ENCODE data around the gene PSAPL1. TPM values are rescaled to one million over a fixed set of nuclear protein-coding genes. Genes with fewer than 3 reads are reported as not detected.

PSAPL1 gene
- total and polyA plus RNA-seq, 9 of the 15 experiments (the other 6 are each of a cell fraction or from before 2014, with no cell fraction given), result not detected

DNA sequence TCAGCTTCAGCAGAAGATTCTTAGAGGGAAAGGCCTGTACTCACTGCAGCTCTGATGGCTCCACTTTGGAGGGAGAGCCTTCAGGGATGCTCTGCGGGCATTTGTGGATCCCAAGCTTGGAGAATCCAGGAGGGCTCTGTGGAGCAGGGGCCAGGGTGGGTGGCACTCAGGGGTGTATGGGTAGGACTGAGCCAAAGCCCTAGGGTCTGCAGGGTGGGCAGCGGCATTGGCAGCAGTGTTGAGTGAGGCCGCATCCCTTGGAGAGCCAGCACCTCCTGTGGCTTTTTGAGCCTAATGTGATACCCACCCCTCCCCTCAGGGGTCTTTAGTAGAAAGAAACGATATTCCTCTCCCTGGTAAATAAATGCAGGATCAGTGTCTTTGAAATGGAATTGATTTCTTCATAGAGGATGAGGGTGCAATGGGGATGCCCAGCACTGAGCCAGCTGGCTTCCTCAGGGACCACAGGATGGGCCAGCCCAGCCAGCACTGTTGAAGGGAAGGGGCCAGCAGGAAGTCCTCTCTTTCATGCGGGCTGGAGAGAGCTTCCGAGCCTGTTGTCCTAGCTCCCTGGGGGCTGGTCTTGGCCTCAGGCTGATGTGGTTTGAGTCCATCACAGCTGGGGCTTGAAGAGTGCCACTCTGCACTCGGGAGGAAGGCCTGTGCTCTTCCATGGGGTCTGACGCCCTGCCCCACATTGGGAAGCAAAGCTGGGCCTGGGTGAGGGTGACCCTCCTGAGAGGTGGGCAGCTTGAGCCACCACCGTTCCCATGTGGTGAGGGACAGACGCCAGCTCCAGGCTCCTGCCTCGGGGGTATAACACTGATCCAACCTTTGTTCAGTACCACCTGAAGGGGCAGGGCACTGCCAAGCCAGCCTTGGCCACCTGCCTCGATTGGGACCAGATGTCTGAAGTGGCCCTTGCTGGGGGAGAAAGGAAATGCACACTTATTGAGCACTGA is 49.5 kb downstream of the PSAPL1 start:
- no peaks in the 10 kb centered on the region for H3K79me2 ChIP-seq (ENCODE audit: control insufficient read depth, insufficient read depth, low read length)
- ChIA-PET POLR2A (interaction anchor here (0.8 kb wide), 1 partner anchor 72 kb away, joined by 3 read pairs; no protein-coding TSS in a partner anchor), CTCF (ENCODE audit: low intra/inter-chr PET ratio) (no interaction called here)
- no peaks in the 10 kb centered on the region for H3K9me1 ChIP-seq (ENCODE audit: control insufficient read depth, insufficient read depth, low read length)
- no peak overlapping the region for H3K4me3 ChIP-seq
- ATAC-seq (no peak), FAIRE-seq (no peak), DNase-seq (ENCODE audit: extremely low read depth in 1 of 4, low spot score in 3 of 4) (no peak)
- no TSS peak for BruUV-seq (replicated peaks)
- WGBS (ENCODE audit: insufficient coverage, low coverage, missing lambda C conversion rate), result 3% methylated on average over 12 of the region's 12 CpGs
- H3K9ac ChIP-seq (ENCODE audit: insufficient read depth in 1 of 2, low read depth in 2 of 2, low read length in 2 of 2), result no peak overlapping the region
- peaks cover 0 to 4% of the 10 kb centered on the region in 2 experiments; a peak in 1 of 5 replicates for H3K27me3 ChIP-seq (ENCODE audit: control insufficient read depth in 2 of 2, insufficient read depth in 2 of 2, low read length in 2 of 2)
- in situ Hi-C loops (cut with MboI) (no loop called here), intact Hi-C loops (cut with micrococcal nuclease) (no loop called here)
- H3K9me3 ChIP-seq (replicated peaks; ENCODE audit: control insufficient read depth, insufficient read depth, low read depth, low read length), result 0 out of 2 replicates have a peak, but pooled peaks cover 2% of the 10 kb centered on the region
- no peaks in the 10 kb centered on the region for H3K36me3 ChIP-seq (ENCODE audit: control insufficient read depth, insufficient read depth, low read length)
- no peak overlapping the region for H3K27ac ChIP-seq (ENCODE audit: extremely low read depth, low read depth, low read length)
- TF ChIP-seq POLR2H (tag; IDR thresholded peaks at IDR 0.05; ENCODE audit: low read depth), result no peak
- TF ChIP-seq NEUROD1 (IDR thresholded peaks at IDR 0.05; ENCODE audit: borderline replicate concordance, low read depth, low read length, partially characterized antibody), result no peak
- no peak for TF ChIP-seq KLF6 (CRISPR knock-in tag; IDR thresholded peaks at IDR 0.05; ENCODE audit: borderline replicate concordance)
- TF ChIP-seq, protein P1, sequence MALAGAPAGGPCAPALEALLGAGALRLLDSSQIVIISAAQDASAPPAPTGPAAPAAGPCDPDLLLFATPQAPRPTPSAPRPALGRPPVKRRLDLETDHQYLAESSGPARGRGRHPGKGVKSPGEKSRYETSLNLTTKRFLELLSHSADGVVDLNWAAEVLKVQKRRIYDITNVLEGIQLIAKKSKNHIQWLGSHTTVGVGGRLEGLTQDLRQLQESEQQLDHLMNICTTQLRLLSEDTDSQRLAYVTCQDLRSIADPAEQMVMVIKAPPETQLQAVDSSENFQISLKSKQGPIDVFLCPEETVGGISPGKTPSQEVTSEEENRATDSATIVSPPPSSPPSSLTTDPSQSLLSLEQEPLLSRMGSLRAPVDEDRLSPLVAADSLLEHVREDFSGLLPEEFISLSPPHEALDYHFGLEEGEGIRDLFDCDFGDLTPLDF (CRISPR knock-in tag; IDR thresholded peaks at IDR 0.05), result no peak
- TF ChIP-seq ZZZ3 (IDR thresholded peaks at IDR 0.05), result no peak
- TF ChIP-seq ZNF586 (CRISPR knock-in tag; conservative IDR thresholded peaks at IDR 0.05), result no peak
- TF ChIP-seq, protein P2, sequence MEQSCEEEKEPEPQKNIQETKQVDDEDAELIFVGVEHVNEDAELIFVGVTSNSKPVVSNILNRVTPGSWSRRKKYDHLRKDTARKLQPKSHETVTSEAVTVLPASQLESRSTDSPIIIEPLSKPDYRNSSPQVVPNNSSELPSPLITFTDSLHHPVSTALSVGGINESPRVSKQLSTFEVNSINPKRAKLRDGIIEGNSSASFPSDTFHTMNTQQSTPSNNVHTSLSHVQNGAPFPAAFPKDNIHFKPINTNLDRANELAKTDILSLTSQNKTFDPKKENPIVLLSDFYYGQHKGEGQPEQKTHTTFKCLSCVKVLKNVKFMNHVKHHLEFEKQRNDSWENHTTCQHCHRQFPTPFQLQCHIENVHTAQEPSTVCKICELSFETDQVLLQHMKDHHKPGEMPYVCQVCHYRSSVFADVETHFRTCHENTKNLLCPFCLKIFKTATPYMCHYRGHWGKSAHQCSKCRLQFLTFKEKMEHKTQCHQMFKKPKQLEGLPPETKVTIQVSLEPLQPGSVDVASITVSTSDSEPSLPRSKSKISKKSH (CRISPR knock-in tag; IDR thresholded peaks at IDR 0.05), result no peak
- no peak for TF ChIP-seq BACH1 (tag; IDR thresholded peaks at IDR 0.05)
- TF ChIP-seq, protein P3, sequence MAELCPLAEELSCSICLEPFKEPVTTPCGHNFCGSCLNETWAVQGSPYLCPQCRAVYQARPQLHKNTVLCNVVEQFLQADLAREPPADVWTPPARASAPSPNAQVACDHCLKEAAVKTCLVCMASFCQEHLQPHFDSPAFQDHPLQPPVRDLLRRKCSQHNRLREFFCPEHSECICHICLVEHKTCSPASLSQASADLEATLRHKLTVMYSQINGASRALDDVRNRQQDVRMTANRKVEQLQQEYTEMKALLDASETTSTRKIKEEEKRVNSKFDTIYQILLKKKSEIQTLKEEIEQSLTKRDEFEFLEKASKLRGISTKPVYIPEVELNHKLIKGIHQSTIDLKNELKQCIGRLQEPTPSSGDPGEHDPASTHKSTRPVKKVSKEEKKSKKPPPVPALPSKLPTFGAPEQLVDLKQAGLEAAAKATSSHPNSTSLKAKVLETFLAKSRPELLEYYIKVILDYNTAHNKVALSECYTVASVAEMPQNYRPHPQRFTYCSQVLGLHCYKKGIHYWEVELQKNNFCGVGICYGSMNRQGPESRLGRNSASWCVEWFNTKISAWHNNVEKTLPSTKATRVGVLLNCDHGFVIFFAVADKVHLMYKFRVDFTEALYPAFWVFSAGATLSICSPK (IDR thresholded peaks at IDR 0.05; ENCODE audit: borderline replicate concordance), result no peak
- H4K20me1 ChIP-seq (replicated peaks; ENCODE audit: control insufficient read depth, insufficient read depth, low read length), result no peaks in the 10 kb centered on the region
- H3K4me1 ChIP-seq (replicated peaks in 1 of 2; ENCODE audit: control insufficient read depth in 2 of 2, insufficient read depth in 2 of 2, low read length in 2 of 2), result no peaks in the 10 kb centered on the region
- H3K4me2 ChIP-seq (ENCODE audit: insufficient read depth, low read length), result no peak overlapping the region
- no peak overlapping the region for H2AFZ ChIP-seq (ENCODE audit: low read depth, low read length)
